Stimulated activated CD8-positive, alpha-beta memory T cell treated with anti-CD3 and anti-CD28 coated beads, Interleukin-2, amount 100 ng/mL, for 1 hour (primary cell): ENCODE data around the gene PIGL.
A peak's percentile ranks its signal among the peaks of the same experiment; 100 is the strongest.
"Not testable (repeated sequence)": the region's sequence is repeated elsewhere in the genome, so short reads cannot be mapped to it uniquely, and the experiment has no call there.

ENCODE experiments used
- DNase-seq, 2 donors: peaks; one replicate each; pipeline ENCODE4 v3.0.0-alpha.2; 2020; ENCODE audit warnings: low read depth in 2 of 2

Gene PIGL

GRCh38 chr17:16273499-16273898 lies 56.5 kb downstream of the PIGL start:
- no peak for DNase-seq

DNA sequence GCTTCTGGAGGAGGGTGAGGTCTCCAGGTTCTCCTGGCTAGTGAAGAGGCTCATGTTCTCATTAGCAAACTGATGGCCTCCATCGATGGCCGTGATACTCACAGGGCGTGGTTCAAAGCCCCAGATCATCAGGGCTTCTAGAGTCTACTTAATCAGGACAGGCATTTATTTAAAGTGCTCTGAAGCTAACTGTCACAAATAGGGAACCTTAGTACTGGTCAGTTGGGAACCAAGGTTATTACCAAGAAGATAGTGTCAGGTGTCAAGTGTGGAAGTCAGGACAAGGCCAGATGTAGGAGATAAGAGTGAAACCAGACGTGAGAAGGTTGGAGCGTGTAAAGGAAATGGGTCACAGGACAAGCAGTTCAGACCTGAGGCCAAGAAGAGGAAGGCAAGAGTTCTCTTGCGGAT lies 56.9 kb downstream of the PIGL start:
- no peak for DNase-seq

DNA sequence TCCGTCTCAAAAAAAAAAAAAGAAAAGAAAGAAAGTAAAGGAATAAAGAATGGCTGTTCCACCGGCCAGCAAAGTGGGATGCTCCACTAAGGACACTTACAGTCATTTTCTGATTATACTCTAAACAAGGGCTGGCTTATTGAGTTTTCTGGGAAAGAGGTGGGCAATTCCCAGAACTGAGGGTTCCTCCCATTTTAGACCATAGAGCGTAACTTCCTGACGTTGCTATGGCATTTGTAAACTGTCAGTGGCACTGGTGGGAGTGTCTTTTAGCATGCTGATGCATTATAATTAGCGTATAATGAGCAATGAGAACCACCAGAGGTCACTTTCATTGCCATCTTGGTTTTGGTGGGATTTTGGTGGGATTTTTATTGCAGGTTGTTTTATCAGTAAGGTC lies 58.0 kb downstream of the PIGL start:
- no peak for DNase-seq

DNA sequence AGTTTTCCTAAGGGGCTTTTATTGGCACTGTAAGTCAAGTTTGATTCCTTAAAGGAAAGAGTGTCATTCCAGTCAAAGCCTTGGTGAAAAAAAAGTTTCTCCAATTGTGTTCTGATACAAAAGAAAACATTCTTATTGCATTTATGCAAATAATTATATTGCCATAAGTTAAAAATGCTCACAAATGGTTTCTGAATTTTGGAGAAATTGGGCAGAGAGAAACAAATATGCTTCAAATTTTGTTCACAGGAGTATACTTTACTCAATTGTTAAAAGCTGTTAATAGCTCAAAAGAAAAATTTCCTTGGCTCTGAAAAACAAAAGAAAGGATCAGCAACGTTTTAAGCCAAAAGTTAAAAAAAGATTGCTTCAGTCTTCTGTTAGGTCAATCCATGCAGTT lies 60.2 kb downstream of the PIGL start:
- no peak for DNase-seq

DNA sequence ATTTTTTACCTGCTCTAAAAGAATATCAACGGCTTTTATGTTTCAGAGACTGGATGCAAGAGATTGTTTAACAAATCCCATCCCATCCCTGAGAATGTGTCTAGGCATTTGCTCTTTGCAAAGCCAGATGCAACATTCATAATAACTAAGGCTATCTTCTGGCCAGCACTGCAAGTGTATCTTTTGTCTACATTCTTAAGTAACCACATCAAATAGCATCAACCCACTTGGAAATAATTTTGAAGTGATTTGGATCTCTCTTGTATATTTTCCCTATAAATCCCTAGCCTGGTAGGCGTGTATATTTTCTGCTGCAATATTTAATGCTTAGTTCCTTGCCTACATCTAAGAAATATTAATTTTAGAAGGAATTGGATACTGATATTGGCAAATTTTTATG lies 64.3 kb downstream of the PIGL start:
- no peak for DNase-seq

- no peak for DNase-seq
Measured at GRCh38 chr17:16282522-16282921, 65.5 kb downstream of the PIGL start.

DNA sequence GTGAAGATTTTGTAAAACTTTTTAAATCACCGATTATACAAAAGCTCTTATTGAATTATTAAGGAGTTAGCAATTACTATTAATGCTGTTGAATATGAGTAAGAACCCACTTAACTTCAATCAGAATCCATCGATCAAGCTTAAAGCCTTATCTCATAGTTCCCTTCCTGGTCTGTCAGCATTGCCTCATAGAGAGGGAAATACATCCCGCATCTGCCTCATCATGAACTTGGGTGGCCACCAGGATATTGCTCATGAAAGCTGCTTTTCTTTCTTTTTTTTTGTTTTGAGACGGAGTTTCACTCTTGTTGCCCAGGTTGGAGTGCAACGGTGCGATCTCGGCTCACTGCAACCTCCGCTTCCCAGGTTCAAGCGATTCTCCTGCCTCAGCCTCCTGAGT lies 66.7 kb downstream of the PIGL start:
- no peak for DNase-seq

DNA sequence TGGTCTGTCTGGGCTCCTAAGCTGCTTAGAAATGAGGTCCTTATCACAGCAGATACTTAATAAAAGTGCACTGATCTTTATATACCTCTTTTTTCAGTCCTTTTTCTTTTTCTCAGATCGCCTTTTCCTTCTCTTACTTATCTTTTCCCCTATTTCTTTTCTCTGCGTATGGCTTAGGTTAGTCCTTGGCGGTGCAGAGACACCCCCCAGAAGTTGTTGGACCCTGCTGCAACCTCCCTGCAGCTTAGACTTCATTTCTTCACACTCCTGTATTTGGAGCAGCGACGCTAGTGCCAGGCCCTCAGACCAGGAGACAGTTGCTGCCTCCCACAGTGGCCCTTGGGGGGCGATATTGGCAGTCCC lies 68.6 kb downstream of the PIGL start:
- no peak for DNase-seq

GRCh38 chr17:16286009-16286946 lies 69.3 kb downstream of the PIGL start:
- DNase-seq: peak; percentile 46 to 55

DNA sequence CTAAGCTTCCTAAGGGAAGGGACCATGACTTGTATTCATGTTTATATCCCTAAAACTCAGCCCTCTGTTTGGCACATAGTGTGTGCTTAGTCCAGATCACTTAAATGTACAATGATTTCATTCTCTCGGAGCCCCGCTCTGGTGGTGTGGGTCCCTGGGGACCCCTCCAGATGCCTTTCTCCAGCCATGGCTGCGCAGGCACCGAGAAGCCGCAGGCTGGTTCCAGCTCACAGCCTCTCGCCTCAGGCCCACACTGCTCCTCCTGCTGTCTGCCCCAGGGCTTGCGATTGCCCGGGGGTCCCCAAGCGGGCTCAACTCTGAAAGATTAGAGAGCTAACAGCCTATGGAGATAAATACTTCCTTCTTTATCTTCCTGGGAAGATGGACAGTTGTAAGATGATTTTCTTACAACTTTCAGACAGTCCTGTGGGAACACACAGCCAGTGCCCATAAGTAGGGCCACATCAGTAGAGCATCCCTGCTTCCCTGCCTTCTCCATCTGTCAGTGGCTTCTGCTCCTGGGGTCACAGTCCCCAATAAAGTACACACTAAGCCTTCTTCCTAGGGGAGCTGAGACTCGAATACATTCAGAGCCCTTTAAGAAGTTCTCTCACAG lies 70.0 kb downstream of the PIGL start:
- DNase-seq: no peak

GRCh38 chr17:16287563-16288027 lies 70.6 kb downstream of the PIGL start:
- no peak for DNase-seq

- DNase-seq: no peak
Measured at GRCh38 chr17:16288860-16289571, 72.0 kb downstream of the PIGL start.

GRCh38 chr17:16293931-16294330 lies 76.9 kb downstream of the PIGL start:
- DNase-seq: no peak

DNA sequence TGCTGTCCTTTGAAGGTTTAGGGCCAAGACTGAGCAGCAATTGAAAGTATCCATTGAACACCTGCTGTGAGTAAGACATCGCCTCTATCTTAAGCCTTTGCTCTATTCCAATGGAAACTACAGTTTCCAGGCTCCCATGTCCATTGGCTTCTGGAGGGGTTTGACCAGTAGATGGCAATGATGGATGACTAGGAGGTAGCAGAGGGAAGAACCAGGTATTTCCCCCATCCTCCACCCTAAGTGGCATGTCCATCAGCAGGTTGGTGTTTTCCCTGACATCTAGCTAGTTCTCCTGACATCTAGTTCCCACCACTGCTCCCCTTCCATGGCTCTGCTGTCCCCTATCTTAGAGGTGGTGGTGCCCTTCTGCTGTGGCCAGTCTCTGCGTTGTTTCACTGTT lies 77.5 kb downstream of the PIGL start:
- no peak for DNase-seq

GRCh38 chr17:16296072-16296471 lies 79.1 kb downstream of the PIGL start:
- not testable (repeated sequence) for DNase-seq

DNA sequence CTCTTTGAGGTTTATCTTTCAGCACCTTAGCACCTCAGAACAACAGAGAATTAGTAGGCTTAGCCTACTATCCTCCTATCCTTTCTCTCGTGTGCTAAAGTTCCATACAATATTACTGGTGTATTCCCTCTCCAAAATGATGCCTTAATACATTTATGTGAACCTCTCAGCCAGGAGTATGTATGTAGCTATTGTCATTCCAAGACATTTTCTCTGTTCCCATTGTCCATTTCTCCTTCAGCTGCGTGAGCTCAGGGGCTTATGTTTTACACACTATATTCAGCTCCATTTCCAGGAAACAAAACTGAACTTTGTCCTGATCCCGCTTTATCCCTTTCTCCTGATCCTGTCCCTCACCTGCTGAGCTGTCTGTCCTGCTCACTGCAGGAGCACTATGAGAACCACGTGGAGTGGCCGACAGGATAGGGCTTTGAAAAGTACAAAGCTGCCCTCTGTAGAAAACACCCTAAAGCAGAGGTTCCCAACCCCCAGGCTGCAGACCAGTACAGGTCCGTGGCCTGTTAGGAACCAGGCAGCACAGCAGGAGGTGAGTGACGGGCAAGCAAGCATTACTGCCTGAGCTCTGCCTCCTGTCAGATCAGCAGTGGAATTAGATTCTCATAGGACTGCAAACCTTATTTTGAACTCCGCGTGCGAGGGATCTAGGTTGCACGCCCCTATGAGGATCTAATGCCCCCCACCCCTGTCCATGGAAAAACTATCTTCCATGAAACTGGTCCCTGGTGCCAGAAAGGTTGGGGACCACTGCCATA lies 80.5 kb downstream of the PIGL start:
- no peak for DNase-seq

- no peak for DNase-seq
Measured at GRCh38 chr17:16298140-16298662, 81.2 kb downstream of the PIGL start.

GRCh38 chr17:16300554-16300953 lies 83.5 kb downstream of the PIGL start:
- no peak for DNase-seq

- DNase-seq: no peak
Measured at GRCh38 chr17:16301963-16302855, 85.2 kb downstream of the PIGL start.

GRCh38 chr17:16302856-16303255 lies 85.8 kb downstream of the PIGL start:
- no peak for DNase-seq

DNA sequence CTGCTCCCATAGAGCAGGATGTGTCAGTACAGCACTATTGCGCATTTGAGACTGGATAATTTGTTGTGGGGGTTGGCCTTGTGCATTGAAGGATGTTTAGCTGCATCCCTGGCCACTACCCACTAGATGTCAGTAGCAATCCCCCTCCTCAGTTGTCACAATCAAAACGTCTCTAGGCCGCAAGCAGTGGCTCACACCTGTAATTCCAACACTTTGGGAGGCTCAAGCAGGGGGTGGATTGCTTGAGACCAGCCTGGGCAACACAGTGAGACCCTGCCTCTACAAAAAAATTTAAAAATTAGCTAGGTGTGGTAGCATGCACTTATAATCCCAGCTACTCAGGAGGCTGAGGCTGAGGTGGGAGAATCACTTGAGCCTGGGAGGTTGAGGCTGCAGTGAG lies 87.8 kb downstream of the PIGL start:
- DNase-seq: no peak
